Vagina (tissue), 2 donors: Measurements from ENCODE around the gene IL31RA.

Experiments used
- CTCF ChIP-seq, 3 experiments: fragments of 450-650 bp in 2 of 3; fragments of 200-600 bp in 1 of 3; sonication (generic) in 1 of 3; IDR thresholded peaks; one replicate each; pipeline ENCODE4 v1.5.1; 2017 to 2019; ENCODE audit warnings: antibody characterized with exemption in 3 of 3, mild to moderate bottlenecking in 2 of 3, moderate library complexity in 2 of 3
- POLR2AphosphoS5 ChIP-seq, 2 donors: sonication (generic); formaldehyde crosslinking; IDR thresholded peaks; one replicate each; pipeline ENCODE4 v1.9.0; 2017; ENCODE audit warnings: antibody characterized with exemption in 2 of 2, mild to moderate bottlenecking in 2 of 2, low read depth in 1 of 2; ENCODE audit not compliant: insufficient read depth in 1 of 2

DNA sequence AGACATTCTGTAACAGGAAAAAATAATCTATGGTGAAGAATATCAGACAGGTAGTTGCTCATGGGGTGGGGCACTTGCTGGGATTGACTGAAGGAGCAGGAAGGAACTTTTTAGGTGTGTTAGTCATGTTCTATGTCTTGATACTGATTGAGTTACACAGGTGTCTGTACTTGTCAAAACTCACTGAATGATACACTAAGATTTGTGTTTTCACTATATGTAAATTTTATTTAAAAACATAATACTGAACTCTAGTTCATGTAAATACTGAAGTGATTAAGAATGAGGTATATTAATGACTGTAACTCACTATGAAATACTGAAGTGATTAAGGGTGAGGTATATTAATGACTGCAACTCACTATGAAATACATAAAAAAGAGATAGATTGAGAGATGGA lies 115.1 kb downstream of the IL31RA start:
- no peak for TF ChIP-seq CTCF (IDR thresholded peaks at IDR 0.05)
- TF ChIP-seq POLR2AphosphoS5 (IDR thresholded peaks at IDR 0.05; ENCODE audit: insufficient read depth in 1 of 2, low read depth in 1 of 2), result peak in 1 of 2 donors; percentile 62
